ENCODE results near the gene OR2F1.

Gene OR2F1

GRCh38 chr7:143954544-143954943, at the start of gene OR2F1:
Gene OR2F1, plus strand, starts transcription at chr7:143954844. Its CDS starts 5,127 bp downstream, at chr7:143959971.
- DNase-seq = no peak

GRCh38 chr7:143905509-143905908, 49.1 kb upstream of the OR2F1 start:
- no peak for DNase-seq

- no peak for DNase-seq
These were observed 48.5 kb upstream of the OR2F1 start for GRCh38 chr7:143906151-143906550.

GRCh38 chr7:143906895-143907294, 47.7 kb upstream of the OR2F1 start:
- no peak for DNase-seq

- no peak for DNase-seq
These were observed 46.5 kb upstream of the OR2F1 start for GRCh38 chr7:143908120-143908519.

GRCh38 chr7:143909863-143910262, 44.8 kb upstream of the OR2F1 start:
- DNase-seq = no peak

- DNase-seq = no peak
These were observed 44.0 kb upstream of the OR2F1 start for GRCh38 chr7:143910473-143911248.

- no peak for DNase-seq
These were observed 40.6 kb upstream of the OR2F1 start for GRCh38 chr7:143913945-143914615.

GRCh38 chr7:143914938-143915652, 39.5 kb upstream of the OR2F1 start:
- DNase-seq = no peak

GRCh38 chr7:143924851-143925250, 29.8 kb upstream of the OR2F1 start:
- DNase-seq = no peak

GRCh38 chr7:143929224-143929920, 25.3 kb upstream of the OR2F1 start:
- no peak for DNase-seq

GRCh38 chr7:143931739-143932138, 22.9 kb upstream of the OR2F1 start:
- no peak for DNase-seq

GRCh38 chr7:143934526-143935325, 19.9 kb upstream of the OR2F1 start, which contains the start of gene OR2F2:
Gene OR2F2, plus strand, starts transcription at chr7:143935233. Its CDS starts 0 bp downstream, at chr7:143935233.
- no peak for DNase-seq

GRCh38 chr7:143936087-143937009, 18.3 kb upstream of the OR2F1 start:
- no peak for DNase-seq

- DNase-seq = no peak
These were observed 16.0 kb upstream of the OR2F1 start for GRCh38 chr7:143938379-143939243.

GRCh38 chr7:143945423-143945822, 9.2 kb upstream of the OR2F1 start:
- DNase-seq = no peak

- no peak for DNase-seq
These were observed 7.5 kb upstream of the OR2F1 start for GRCh38 chr7:143947111-143947510.

- no peak for DNase-seq
These were observed 5.9 kb upstream of the OR2F1 start for GRCh38 chr7:143948733-143949132.

- no peak for DNase-seq
These were observed 1.2 kb upstream of the OR2F1 start for GRCh38 chr7:143953421-143953820.

GRCh38 chr7:143954135-143954534, 509 bp upstream of the OR2F1 start:
- no peak for DNase-seq
